ENCODE data around the gene STH.

GRCh38 chr17:46031920-46032319, 32.9 kb downstream of the STH start:
- TF ChIP-seq EZH2 (IDR thresholded peaks at IDR 0.05; ENCODE audit: borderline replicate concordance, low read length) (no peak), CTCF (IDR thresholded peaks at IDR 0.05; ENCODE audit: low read length) (no peak)

Measured in OCI-LY1 (cell line).